Fibroblast of lung (primary cell): ENCODE measurements around the gene EPM2AIP1. TPM values are rescaled to one million over a fixed set of nuclear protein-coding genes. Genes with fewer than 3 reads are reported as not detected.
"Not testable (repeated sequence)": the region's sequence is repeated elsewhere in the genome, so short reads cannot be mapped to it uniquely, and the experiment has no call there.

Source experiments
- DNase-seq, 2 donors: peaks; one replicate each; pipeline versions ENCODE4 v3.0.0 to v3.0.0-alpha.2; 2010; ENCODE audit warnings: low read depth in 2 of 2
- H2AFZ ChIP-seq: 2 replicates; pipeline ENCODE4 v1.5.1; 2012; ENCODE audit warnings: low read length, control low read depth, inconsistent platforms
- H3K27ac ChIP-seq: 2 replicates; pipeline ENCODE4 v1.5.1; 2011; ENCODE audit warnings: low read length, control low read depth; ENCODE audit not compliant: insufficient read depth
- H3K27me3 ChIP-seq: 2 replicates; pipeline ENCODE4 v1.5.1; 2011; ENCODE audit warnings: mild to moderate bottlenecking, low read length; ENCODE audit not compliant: control insufficient read depth, insufficient read depth
- H3K36me3 ChIP-seq: 2 replicates; pipeline ENCODE4 v1.5.1; 2011; ENCODE audit warnings: low read length; ENCODE audit not compliant: control insufficient read depth, insufficient read depth
- H3K4me1 ChIP-seq: 2 replicates; pipeline ENCODE4 v1.5.1; 2011; ENCODE audit warnings: low read length; ENCODE audit not compliant: control insufficient read depth, insufficient read depth; ENCODE audit errors: extremely low read depth
- H3K4me2 ChIP-seq: 2 replicates; pipeline ENCODE4 v1.5.1; 2011; ENCODE audit warnings: low read length, control low read depth; ENCODE audit not compliant: insufficient read depth; ENCODE audit errors: extremely low read depth
- H3K4me3 ChIP-seq, 4 experiments: fragments of 200-600 bp in 1 of 4; sonication (generic) in 1 of 4; replicated peaks in 1 of 4; 2 replicates each; pipeline ENCODE4 v1.5.1; 2011 to 2016; ENCODE audit warnings: low read length in 4 of 4, low read depth in 3 of 4, mild to moderate bottlenecking in 3 of 4, control low read depth in 2 of 4, inconsistent platforms in 1 of 4, mixed read lengths in 1 of 4; ENCODE audit not compliant: insufficient read depth in 1 of 4; ENCODE audit errors: control extremely low read depth in 1 of 4
- H3K79me2 ChIP-seq: 2 replicates; pipeline ENCODE4 v1.5.1; 2012; ENCODE audit warnings: mild to moderate bottlenecking, low read length, inconsistent platforms; ENCODE audit not compliant: control insufficient read depth, insufficient read depth
- H3K9ac ChIP-seq: 2 replicates; pipeline ENCODE4 v1.5.1; 2011; ENCODE audit warnings: mild to moderate bottlenecking, low read length, control low read depth; ENCODE audit not compliant: insufficient read depth
- H3K9me3 ChIP-seq: 2 replicates; pipeline ENCODE4 v1.5.1; 2012; ENCODE audit warnings: low read depth, low read length; ENCODE audit not compliant: control insufficient read depth, insufficient read depth
- H4K20me1 ChIP-seq: 2 replicates; pipeline ENCODE4 v1.5.1; 2011; ENCODE audit warnings: low read length; ENCODE audit not compliant: control insufficient read depth, insufficient read depth; ENCODE audit errors: extremely low read depth
- CTCF ChIP-seq, 2 donors: IDR thresholded peaks in 1 of 2; conservative IDR thresholded peaks in 1 of 2; 1 replicate in 1 of 2; 2 replicates in 1 of 2; pipeline ENCODE4 v1.5.1; 2011 to 2012; ENCODE audit warnings: low read length in 2 of 2, control low read depth in 1 of 2, inconsistent platforms in 1 of 2, low read depth in 1 of 2, mild to moderate bottlenecking in 1 of 2
- EZH2 ChIP-seq: IDR thresholded peaks from 2 replicates; pipeline ENCODE4 v1.5.1; 2012; ENCODE audit warnings: low read length, control low read depth, mild to moderate bottlenecking; ENCODE audit errors: missing control alignments
- polyA minus RNA-seq: library from RNA; depleted of rRNA, polyadenylated mRNA; stranded (reverse); fragments of >200 nt; gene quantifications from 2 replicates; pipeline ENCODE4 v1.2.3, GENCODE V29; 2011; ENCODE audit warnings: low replicate concordance
- polyA plus RNA-seq, 2 donors: library from polyadenylated mRNA; depleted of rRNA in 1 of 2; stranded (reverse) in 1 of 2; unstranded in 1 of 2; fragments of >200 nt; gene quantifications; 2 replicates each; pipeline ENCODE4 v1.2.1, GENCODE V29; 2011 to 2012; ENCODE audit warnings: missing spikeins in 1 of 2
- total RNA-seq: library from RNA; depleted of rRNA; stranded (reverse); fragments of >200 nt; gene quantifications from 2 replicates; pipeline ENCODE4 v1.2.1, GENCODE V29; 2014

Gene EPM2AIP1
- 10.5 and 12.9 TPM in 2 replicates for total RNA-seq
- 15.1 and 18.7 TPM in 2 replicates for polyA plus RNA-seq
- 9.3 and 12.3 TPM in 2 replicates for polyA plus RNA-seq (2012)
- polyA minus RNA-seq, result 2.5 and 5.2 TPM in 2 replicates

GRCh38 chr3:36992806-36993325, at the start of gene EPM2AIP1:
Gene EPM2AIP1, minus strand, starts transcription at chr3:36993131. Its CDS starts 54 bp downstream, at chr3:36993077.
- peaks cover 5% of the 10 kb centered on the region for H3K4me1 ChIP-seq
- H3K79me2 ChIP-seq, result peaks cover 46% of the 10 kb centered on the region
- H3K36me3 ChIP-seq, result peaks cover 3% of the 10 kb centered on the region
- peaks cover 3% of the 10 kb centered on the region for H4K20me1 ChIP-seq
- peak within 1 kb of the TSS; percentile 75 for H2AFZ ChIP-seq
- peak in 1 of 2 donors; percentile 24 for TF ChIP-seq CTCF (conservative IDR thresholded peaks at IDR 0.05 in 1 of 2, IDR thresholded peaks at IDR 0.05 in 1 of 2; ENCODE audit: low read depth in 1 of 2, low read length in 2 of 2)
- no peak for TF ChIP-seq EZH2
- no peaks in the 10 kb centered on the region for H3K27me3 ChIP-seq
- peak within 1 kb of the TSS; percentile 89 for H3K4me2 ChIP-seq
- H3K9me3 ChIP-seq, result no peaks in the 10 kb centered on the region
- H3K27ac ChIP-seq, result peak within 1 kb of the TSS; percentile 97
- H3K9ac ChIP-seq, result peak within 1 kb of the TSS; percentile 95
- H3K4me3 ChIP-seq, result peak within 1 kb of the TSS; percentile 57 to 95 (median 82)
- DNase-seq, result no peak

- not testable (repeated sequence) for H3K27me3 ChIP-seq, H3K4me1 ChIP-seq, H3K4me3 ChIP-seq, H2AFZ ChIP-seq, H4K20me1 ChIP-seq, H3K36me3 ChIP-seq, H3K27ac ChIP-seq, H3K79me2 ChIP-seq, H3K9me3 ChIP-seq, H3K4me2 ChIP-seq, H3K9ac ChIP-seq
- DNase-seq, result peak in 1 of 2 donors; percentile 64
These were observed 49.8 kb upstream of the EPM2AIP1 start for GRCh38 chr3:37042712-37043111.

GRCh38 chr3:37041546-37042195, 48.7 kb upstream of the EPM2AIP1 start:
- H3K36me3 ChIP-seq, result peaks cover 6% of the 10 kb centered on the region

More at GRCh38 chr3:37041546-37042195, 48.7 kb upstream of the EPM2AIP1 start:
- no peak for TF ChIP-seq EZH2
- no peak for TF ChIP-seq CTCF (conservative IDR thresholded peaks at IDR 0.05 in 1 of 2, IDR thresholded peaks at IDR 0.05 in 1 of 2; ENCODE audit: low read depth in 1 of 2, low read length in 2 of 2)
- no peak overlapping the region for H2AFZ ChIP-seq
- no peaks in the 10 kb centered on the region for H3K27me3 ChIP-seq
- H3K9ac ChIP-seq, result no peak overlapping the region
- no peak overlapping the region for H3K4me2 ChIP-seq
- no peak overlapping the region for H3K27ac ChIP-seq
- H3K9me3 ChIP-seq, result no peaks in the 10 kb centered on the region
- H3K4me1 ChIP-seq, result peaks cover 2% of the 10 kb centered on the region
- H3K79me2 ChIP-seq, result no peaks in the 10 kb centered on the region
- H3K4me3 ChIP-seq, result no peak overlapping the region
- H4K20me1 ChIP-seq, result no peaks in the 10 kb centered on the region
- peak in 1 of 2 donors; percentile 40 for DNase-seq
